Kidney (tissue), 14 donors: Measurements from ENCODE around the gene SLC27A1. TPM values are rescaled to one million over a fixed set of nuclear protein-coding genes. Genes with fewer than 3 reads are reported as not detected.

Experiments
- DNase-seq, 5 donors: peaks; one replicate each; pipeline ENCODE4 v3.0.0-alpha.2; 2013 to 2020
- FAIRE-seq: peaks from 2 replicates; lab custom pipeline; 2012; peaks lifted over from hg19 to GRCh38; lab: Jason Lieb, UNC
- H3K27ac ChIP-seq, 2 donors: one replicate each; pipeline ENCODE4 v1.7.0; 2013; ENCODE audit warnings: low read depth in 2 of 2, low read length in 2 of 2, inconsistent platforms in 1 of 2
- H3K27me3 ChIP-seq: one replicate; pipeline ENCODE4 v1.7.1; 2013; ENCODE audit warnings: low read length, inconsistent platforms; ENCODE audit not compliant: control insufficient read depth, insufficient read depth
- H3K36me3 ChIP-seq, 3 donors: one replicate each; pipeline versions ENCODE4 v1.7.0 to v1.7.1; 2013; ENCODE audit warnings: low read length in 3 of 3, control low read depth in 1 of 3, inconsistent platforms in 1 of 3; ENCODE audit not compliant: insufficient read depth in 3 of 3, control insufficient read depth in 2 of 3
- H3K4me1 ChIP-seq, 3 donors: one replicate each; pipeline versions ENCODE4 v1.7.0 to v1.7.1; 2013; ENCODE audit warnings: low read length in 3 of 3, inconsistent platforms in 1 of 3, low read depth in 1 of 3; ENCODE audit not compliant: control insufficient read depth in 2 of 3, insufficient read depth in 2 of 3
- H3K4me3 ChIP-seq, 3 donors: one replicate each; pipeline versions ENCODE4 v1.7.0 to v1.8.1; 2013; ENCODE audit warnings: low read length in 3 of 3, control low read depth in 1 of 3, inconsistent platforms in 1 of 3
- H3K9ac ChIP-seq, 3 donors: one replicate each; pipeline versions ENCODE4 v1.7.0 to v1.7.1; 2013; ENCODE audit warnings: low read length in 3 of 3, control low read depth in 1 of 3, inconsistent platforms in 1 of 3
- H3K9me3 ChIP-seq, 3 donors: one replicate each; pipeline versions ENCODE4 v1.7.0 to v1.7.1; 2013; ENCODE audit warnings: low read length in 3 of 3, control low read depth in 1 of 3, inconsistent platforms in 1 of 3; ENCODE audit not compliant: control insufficient read depth in 2 of 3, insufficient read depth in 1 of 3
- intact Hi-C: fragments of 100-400 bp; cut with DNase I; formaldehyde crosslinking; loops from one replicate; pipeline ENCODE4 v1.11.1; 2022
- polyA plus RNA-seq: library from polyadenylated mRNA; stranded (reverse); fragments of 350-450 nt; fragmentation: Illumina TruSeq; extraction: RNeasy Lipid Tissue Mini Kit (QIAGEN cat#74804); gene quantifications from one replicate; pipeline ENCODE4 v1.2.3, GENCODE V29; 2014; ENCODE audit warnings: low read depth, low replicate concordance; ENCODE audit not compliant: insufficient read depth
- total RNA-seq: library from RNA; stranded (reverse); fragmentation: NEBNext Ultra II Directional; extraction: Animal tissue kit (Norgen Biotek cat#: 25700); gene quantifications from one replicate; pipeline ENCODE4 v1.2.1, GENCODE V29; 2021
- TF ChIP-seq, protein P1 (sequence below): IDR thresholded peaks from 3 replicates; pipeline ENCODE4 v1.5.1; 2012; ENCODE audit warnings: mild to moderate bottlenecking, moderate library complexity, borderline replicate concordance; ENCODE audit not compliant: insufficient read depth; ENCODE audit errors: extremely low read depth
- donor health status: control.
- donor health status: control.
- donor health status: control.
- donor health status: control.
- donor health status: control.
- donor health status: DM: yes; HTN: yes; CAD: no.
- donor health status: Normal renal cell carcinoma (clear cell type).

SLC27A1 gene
- total and polyA plus RNA-seq, 2 donors from 2014 or later, result 16.9 to 21.9 TPM

DNA sequence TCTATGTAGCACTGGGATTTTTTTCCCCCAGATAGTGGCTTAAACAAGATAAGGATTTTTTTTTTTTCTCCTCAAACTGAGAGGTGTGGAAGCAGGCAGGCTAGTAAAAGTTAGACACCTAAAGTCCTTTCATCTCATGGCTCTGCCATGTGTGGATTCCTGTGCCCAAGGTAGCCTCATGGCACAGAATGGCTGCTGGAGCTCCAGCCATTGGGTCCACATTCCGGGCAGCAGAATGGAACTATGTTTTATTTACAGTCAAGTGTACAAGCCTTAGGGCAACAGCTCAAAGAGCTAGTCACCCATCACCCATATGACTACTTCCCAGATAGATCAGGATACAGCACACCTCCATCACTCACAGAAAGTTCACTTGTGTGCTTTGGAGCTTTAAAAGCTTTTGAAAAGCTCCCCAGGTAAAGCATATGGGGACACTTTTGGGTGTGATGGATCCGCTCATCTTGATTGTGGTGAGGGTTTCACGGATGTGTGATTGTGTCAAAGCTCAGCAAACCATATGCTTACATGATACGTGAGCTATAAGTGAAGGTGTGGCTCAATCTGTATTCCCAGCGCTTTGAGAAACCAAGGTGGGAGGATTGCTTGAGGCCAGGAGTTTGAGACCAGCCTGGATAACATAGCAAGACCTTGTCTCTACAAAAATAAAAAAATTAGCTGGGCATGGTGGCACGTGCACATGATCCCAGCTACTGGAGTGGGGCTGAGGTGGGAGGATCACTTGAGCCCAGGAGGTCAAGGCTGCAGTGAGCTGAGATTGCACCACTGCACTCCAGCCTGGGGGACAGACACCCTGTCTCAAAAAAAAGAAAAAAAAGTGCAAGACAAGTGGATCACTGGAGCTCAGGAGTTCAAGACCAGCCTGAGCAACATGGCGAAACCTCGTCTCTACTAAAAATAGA, 59.2 kb downstream of the SLC27A1 start:
- peaks cover 0 to 11% (median 3%) of the 10 kb centered on the region in 3 donors for H3K9me3 ChIP-seq
- no peaks in the 10 kb centered on the region for H3K27me3 ChIP-seq
- H3K36me3 ChIP-seq, result no peaks in the 10 kb centered on the region
- TF ChIP-seq, protein P1, sequence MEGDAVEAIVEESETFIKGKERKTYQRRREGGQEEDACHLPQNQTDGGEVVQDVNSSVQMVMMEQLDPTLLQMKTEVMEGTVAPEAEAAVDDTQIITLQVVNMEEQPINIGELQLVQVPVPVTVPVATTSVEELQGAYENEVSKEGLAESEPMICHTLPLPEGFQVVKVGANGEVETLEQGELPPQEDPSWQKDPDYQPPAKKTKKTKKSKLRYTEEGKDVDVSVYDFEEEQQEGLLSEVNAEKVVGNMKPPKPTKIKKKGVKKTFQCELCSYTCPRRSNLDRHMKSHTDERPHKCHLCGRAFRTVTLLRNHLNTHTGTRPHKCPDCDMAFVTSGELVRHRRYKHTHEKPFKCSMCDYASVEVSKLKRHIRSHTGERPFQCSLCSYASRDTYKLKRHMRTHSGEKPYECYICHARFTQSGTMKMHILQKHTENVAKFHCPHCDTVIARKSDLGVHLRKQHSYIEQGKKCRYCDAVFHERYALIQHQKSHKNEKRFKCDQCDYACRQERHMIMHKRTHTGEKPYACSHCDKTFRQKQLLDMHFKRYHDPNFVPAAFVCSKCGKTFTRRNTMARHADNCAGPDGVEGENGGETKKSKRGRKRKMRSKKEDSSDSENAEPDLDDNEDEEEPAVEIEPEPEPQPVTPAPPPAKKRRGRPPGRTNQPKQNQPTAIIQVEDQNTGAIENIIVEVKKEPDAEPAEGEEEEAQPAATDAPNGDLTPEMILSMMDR, result no peak
- no peak overlapping the region for H3K9ac ChIP-seq
- H3K4me1 ChIP-seq, result no peaks in the 10 kb centered on the region
- FAIRE-seq (no peak), DNase-seq (no peak)
- no peak overlapping the region for H3K4me3 ChIP-seq
- intact Hi-C loops, result no loop called here
- H3K27ac ChIP-seq, result no peak overlapping the region

DNA sequence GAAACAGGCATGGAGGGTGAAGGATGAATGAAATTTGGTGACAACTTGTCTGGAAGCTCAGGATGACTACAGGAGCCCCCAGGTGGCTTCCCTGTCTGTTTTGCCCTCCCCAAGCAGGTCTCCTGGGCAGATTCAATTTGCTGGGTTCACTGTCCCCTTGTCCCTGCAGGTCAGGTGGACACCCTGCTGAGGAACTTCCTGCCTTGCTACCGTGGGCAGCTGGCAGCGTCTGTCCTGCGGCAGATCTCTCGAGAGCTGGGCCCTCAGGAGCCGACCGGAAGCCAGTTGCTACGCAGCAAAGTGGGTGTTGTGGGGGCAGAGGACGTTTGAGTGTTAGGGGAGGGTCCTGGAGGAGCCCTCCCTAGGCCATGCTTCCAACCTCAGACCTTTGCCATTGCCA, 60.3 kb downstream of the SLC27A1 start:
- FAIRE-seq, result no peak
- Histone ChIP-seq H3K4me3 (no peak overlapping the region), H3K4me1 (no peaks in the 10 kb centered on the region), H3K27ac (no peak overlapping the region), H3K36me3 (no peaks in the 10 kb centered on the region), H3K27me3 (no peaks in the 10 kb centered on the region), H3K9me3 (peaks cover 0 to 11% (median 3%) of the 10 kb centered on the region in 3 donors), H3K9ac (no peak overlapping the region)
- no peak for DNase-seq
- intact Hi-C loops, result no loop called here
- TF ChIP-seq, protein P1, result no peak

DNA sequence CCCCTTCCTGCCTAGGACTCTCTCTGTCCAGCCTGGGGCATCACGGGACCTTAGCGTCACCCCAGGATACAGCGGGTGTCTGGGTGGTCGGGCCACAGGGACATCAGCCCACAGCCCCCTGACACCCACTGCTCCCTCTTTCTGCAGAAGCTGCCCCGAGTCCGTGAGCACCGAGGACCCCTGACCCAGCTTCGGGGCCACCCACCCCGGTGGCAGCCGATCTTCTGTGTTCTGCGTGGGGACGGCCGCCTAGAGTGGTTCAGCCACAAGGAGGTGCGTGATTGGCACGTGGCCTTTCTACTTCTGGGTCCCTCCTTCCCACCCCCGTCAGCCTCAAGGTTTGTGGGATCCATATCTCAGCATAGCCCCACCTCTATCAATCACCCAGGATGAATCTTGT, 61.8 kb downstream of the SLC27A1 start:
- FAIRE-seq (no peak), DNase-seq (no peak)
- Histone ChIP-seq H3K4me3 (no peak overlapping the region), H3K9me3 (peaks cover 0 to 11% (median 3%) of the 10 kb centered on the region in 3 donors), H3K36me3 (no peaks in the 10 kb centered on the region), H3K9ac (no peak overlapping the region), H3K4me1 (no peaks in the 10 kb centered on the region), H3K27me3 (no peaks in the 10 kb centered on the region), H3K27ac (no peak overlapping the region)
- intact Hi-C loops, result no loop called here
- TF ChIP-seq, protein P1, result no peak
